PFSK-1 (cell line): ENCODE data around the gene DMAP1.

ENCODE experiments used
- POLR2AphosphoS5 ChIP-seq: IDR thresholded peaks from 2 replicates; pipeline ENCODE4 v1.6.1; 2012; ENCODE audit warnings: low read depth, mild to moderate bottlenecking, control low read depth, low read length, moderate library complexity
- SIN3A ChIP-seq: IDR thresholded peaks from 2 replicates; pipeline ENCODE4 v1.6.1; 2012; ENCODE audit warnings: mild to moderate bottlenecking, low read length, moderate library complexity, borderline replicate concordance; ENCODE audit not compliant: insufficient read depth
- TAF1 ChIP-seq: IDR thresholded peaks from 2 replicates; pipeline ENCODE4 v1.6.1; 2012; ENCODE audit warnings: low read length, control low read depth, borderline replicate concordance; ENCODE audit not compliant: insufficient read depth
- TF ChIP-seq, protein P1 (sequence below), 2 experiments: IDR thresholded peaks; 2 replicates each; pipeline versions ENCODE4 v1.6.1 to v1.8.0; 2011 to 2012; ENCODE audit warnings: low read depth in 2 of 2, low read length in 2 of 2, control low read depth in 1 of 2, inconsistent platforms in 1 of 2, mild to moderate bottlenecking in 1 of 2, moderate library complexity in 1 of 2; ENCODE audit not compliant: insufficient read depth in 1 of 2

DNA sequence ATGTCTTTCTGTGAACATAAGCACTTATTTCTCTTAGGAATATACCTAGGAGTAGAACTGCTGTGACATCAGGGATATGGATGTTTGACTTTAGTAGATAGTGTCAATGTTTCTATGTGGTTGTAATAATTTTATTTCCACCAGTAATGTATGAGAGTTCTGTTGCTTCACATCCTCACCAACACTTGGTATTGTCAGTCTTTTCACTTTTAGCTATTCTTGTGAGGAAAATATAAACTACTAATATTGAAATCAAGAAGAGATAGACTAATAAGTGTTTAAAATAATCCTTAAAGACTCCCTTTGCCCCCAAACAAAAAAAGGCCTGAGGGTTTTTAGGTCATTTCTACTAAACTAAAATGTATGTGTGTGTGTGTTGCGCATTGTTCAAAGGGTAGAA, 2.7 kb upstream of the DMAP1 start:
- no peak for TF ChIP-seq POLR2AphosphoS5
- TF ChIP-seq, protein P1, sequence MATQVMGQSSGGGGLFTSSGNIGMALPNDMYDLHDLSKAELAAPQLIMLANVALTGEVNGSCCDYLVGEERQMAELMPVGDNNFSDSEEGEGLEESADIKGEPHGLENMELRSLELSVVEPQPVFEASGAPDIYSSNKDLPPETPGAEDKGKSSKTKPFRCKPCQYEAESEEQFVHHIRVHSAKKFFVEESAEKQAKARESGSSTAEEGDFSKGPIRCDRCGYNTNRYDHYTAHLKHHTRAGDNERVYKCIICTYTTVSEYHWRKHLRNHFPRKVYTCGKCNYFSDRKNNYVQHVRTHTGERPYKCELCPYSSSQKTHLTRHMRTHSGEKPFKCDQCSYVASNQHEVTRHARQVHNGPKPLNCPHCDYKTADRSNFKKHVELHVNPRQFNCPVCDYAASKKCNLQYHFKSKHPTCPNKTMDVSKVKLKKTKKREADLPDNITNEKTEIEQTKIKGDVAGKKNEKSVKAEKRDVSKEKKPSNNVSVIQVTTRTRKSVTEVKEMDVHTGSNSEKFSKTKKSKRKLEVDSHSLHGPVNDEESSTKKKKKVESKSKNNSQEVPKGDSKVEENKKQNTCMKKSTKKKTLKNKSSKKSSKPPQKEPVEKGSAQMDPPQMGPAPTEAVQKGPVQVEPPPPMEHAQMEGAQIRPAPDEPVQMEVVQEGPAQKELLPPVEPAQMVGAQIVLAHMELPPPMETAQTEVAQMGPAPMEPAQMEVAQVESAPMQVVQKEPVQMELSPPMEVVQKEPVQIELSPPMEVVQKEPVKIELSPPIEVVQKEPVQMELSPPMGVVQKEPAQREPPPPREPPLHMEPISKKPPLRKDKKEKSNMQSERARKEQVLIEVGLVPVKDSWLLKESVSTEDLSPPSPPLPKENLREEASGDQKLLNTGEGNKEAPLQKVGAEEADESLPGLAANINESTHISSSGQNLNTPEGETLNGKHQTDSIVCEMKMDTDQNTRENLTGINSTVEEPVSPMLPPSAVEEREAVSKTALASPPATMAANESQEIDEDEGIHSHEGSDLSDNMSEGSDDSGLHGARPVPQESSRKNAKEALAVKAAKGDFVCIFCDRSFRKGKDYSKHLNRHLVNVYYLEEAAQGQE (IDR thresholded peaks at IDR 0.05; ENCODE audit: insufficient read depth in 1 of 2, low read depth in 2 of 2, low read length in 2 of 2): no peak
- no peak for TF ChIP-seq TAF1
- TF ChIP-seq SIN3A: no peak
